GM21367 (cell line): ENCODE data around the gene CRB3.
"Not testable (repeated sequence)": the region's sequence is repeated elsewhere in the genome, so short reads cannot be mapped to it uniquely, and the experiment has no call there.

Source experiments
- ATAC-seq: cut with Tn5 transposase; IDR thresholded peaks from one replicate; pipeline ENCODE4 v1.9.1; 2021; ENCODE audit not compliant: unreplicated experiment

CRB3 gene

GRCh38 chr19:6490134-6490533 is 26.1 kb downstream of the CRB3 start:
- no peak for ATAC-seq

GRCh38 chr19:6491802-6492592 is 27.9 kb downstream of the CRB3 start:
- no peak for ATAC-seq

DNA sequence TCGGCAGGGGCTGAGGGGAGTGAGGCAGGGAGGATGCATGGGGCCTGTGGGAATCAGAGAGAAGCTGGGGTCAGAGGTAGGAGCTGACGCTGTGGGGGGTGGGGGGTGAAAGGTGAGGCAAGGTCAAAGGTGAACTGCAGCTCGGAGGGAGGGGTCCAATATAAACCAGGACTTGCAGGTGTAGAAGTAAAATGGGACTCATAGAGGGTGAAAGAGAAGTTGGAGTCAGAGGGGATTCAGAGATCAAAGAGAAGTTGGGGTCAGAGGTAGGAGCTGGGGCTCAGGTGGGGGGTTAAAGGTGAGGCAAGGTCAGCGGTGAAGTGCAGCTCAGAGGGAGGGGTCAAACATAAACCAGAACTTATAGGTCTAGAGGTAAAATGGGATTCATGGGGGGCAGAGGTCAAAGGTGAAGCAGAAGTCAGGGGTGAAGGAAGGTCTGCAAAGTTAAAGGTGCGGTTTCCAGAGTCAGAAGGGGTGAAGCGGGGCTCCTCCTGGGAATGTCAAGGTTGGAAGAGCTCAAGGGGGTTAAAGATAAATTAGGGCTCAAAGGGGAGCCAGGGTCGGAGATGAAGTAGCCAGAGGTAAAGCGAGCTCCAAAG is 30.5 kb downstream of the CRB3 start:
- no peak for ATAC-seq

- no peak for ATAC-seq
Observed at GRCh38 chr19:6495947-6496346, 31.9 kb downstream of the CRB3 start.

- ATAC-seq = no peak
Observed at GRCh38 chr19:6498294-6499036, 34.4 kb downstream of the CRB3 start.

GRCh38 chr19:6499052-6499790 is 35.1 kb downstream of the CRB3 start:
- no peak for ATAC-seq

GRCh38 chr19:6500837-6501739 is 37.0 kb downstream of the CRB3 start:
- no peak for ATAC-seq

- no peak for ATAC-seq
Observed at GRCh38 chr19:6501740-6502648, 37.9 kb downstream of the CRB3 start, which contains the start of gene TUBB4A. TUBB4A (minus strand) TSS chr19:6502309; CDS start chr19:6502212, 97 bp downstream.

DNA sequence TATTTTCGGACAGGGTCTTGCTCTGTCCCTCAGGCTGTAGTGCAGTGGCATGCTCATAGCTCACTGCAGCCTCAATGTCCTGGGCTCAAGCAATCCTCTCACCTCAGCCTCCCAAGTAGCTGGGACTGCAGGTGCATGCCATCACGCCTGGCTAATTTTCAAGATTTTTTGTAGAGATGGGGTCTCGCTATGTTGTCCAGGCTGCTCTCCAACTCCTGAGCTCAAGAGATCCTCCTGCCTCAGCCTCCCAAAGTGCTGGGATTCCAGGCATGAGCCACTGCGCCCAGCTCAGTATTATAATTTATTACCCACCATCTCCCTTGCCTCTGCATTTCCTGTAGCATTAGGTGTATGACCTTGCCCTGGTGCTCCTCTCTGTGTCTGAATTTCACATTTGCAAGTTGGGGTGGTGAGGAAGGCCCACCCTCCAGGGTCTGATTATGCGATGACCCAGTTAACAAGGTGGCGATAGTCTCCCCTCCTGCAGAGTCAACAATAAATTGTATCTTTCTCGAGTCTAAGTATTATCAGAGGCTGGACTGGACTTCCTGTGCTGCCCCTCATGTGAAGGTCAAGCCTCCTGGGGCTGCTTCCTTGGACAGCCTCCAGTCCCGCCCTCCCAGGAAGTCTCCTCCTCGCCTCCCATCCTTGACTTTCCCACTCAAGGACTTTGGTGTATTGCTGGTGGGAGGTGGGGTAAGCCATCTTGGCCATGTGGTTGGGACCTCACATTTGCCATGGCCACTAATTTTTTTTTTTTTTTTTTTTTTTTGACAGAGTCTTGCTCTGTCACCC is 39.5 kb downstream of the CRB3 start:
- no peak for ATAC-seq

GRCh38 chr19:6508028-6508771 is 44.1 kb downstream of the CRB3 start:
- ATAC-seq = not testable (repeated sequence)

GRCh38 chr19:6509118-6509971 is 45.3 kb downstream of the CRB3 start:
- no peak for ATAC-seq

DNA sequence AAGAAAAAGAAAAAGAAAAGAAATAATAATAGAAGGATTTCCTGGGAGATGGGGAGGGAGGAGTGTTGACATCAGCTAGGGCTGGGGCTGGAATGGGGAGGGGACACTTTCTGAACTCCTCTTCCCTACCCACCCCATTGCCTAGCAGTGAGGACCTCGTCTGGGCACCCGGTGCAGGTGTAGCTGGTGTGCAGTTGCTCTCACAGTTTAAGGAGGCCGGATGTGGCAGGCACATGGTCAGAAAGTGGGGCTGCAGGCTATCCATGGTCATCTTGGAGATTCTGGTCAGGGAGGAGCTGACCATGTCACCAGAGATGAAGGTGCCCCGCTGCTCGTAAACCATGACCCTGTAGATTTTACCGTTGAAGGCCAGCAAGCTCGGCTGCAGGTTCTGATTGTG is 46.5 kb downstream of the CRB3 start:
- no peak for ATAC-seq

DNA sequence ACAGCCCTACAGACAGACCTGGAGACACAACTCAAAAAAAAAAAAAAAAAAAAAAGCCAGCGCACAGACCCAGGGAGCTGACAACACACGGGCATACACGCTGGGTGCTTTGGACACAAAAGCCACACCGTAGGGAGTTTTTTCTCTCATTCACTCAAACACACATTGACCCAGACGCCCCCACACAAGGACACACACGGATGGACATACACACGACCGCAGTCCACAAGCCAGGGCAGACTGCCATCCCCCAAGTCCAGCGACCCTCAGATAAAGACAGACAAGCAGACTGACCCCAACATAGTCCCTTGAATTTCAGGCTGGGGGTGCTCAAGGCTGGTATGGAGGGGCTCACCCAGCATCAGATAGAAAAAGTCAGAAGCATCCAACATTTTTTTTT is 50.0 kb downstream of the CRB3 start:
- ATAC-seq = no peak

DNA sequence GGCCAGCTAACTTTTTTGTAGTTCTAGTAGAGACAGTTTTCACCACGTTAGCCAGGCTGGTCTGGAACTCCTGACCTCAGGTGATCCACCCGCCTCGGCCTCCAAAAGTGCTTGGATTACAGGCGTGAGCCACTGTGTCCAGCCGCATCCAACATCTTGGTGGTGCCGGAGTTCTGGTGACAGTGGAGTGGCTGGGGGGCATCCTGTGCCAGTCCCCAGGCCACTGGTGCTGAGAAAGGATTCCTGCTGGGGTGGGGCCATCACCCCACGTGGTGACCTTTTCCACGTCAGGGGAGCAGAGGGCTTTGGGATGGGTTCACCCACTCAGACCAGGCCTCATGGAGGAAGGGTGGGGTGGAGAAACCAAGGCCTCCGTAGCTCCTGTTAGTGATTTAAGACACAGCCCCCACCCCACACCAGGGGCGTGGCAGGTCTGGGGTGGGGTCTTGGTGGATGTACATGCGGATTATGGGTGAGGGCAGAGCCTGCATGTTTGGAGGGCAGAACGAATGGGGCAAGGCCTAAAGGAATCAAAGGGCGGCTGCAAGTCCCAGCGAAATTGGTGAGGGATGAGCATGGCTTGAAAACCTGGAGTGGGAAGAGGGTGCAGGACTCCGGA is 51.0 kb downstream of the CRB3 start:
- ATAC-seq = no peak

DNA sequence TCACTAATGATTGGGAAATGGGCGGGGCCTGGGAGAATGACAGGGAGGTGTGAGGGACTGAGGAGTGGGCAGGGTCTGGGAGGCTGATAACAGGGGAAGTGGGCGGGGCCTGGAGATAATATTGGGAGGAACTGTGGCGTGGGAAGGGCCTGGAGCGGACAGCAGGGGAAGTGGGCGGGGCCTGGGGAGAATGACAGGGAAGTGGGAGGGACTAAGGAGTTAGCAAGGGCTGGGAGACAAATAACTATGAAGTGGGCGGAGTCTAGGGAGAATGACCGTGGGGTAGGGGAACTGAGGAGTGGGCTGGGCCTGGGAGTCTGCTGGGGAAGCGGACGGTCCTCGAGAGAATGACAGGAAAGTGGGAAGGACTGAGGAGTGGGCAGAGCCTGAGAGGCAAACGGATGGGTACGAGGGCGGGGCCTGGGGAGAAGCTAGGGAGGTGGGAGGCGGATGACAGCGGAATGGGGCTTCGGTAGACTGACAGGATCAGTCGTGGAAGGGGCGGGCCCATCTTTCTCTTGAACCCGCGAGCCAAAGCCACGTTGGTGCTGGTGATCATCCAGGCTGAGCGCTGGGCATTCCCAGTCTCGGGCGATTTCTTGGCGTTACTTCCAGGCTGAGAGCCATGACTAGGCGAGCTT is 52.1 kb downstream of the CRB3 start:
- no peak for ATAC-seq
